D721Med (cell line): ENCODE results near the gene MYH4.

Experiments
- DNase-seq: peaks from one replicate; pipeline ENCODE4 v3.0.0; 2011; ENCODE audit warnings: low spot score; ENCODE audit not compliant: insufficient read length
- FAIRE-seq: peaks from 2 replicates; lab custom pipeline; 2011; peaks lifted over from hg19 to GRCh38; lab: Jason Lieb, UNC
- CTCF ChIP-seq: IDR thresholded peaks from 2 replicates; pipeline ENCODE4 v1.5.1; 2012; ENCODE audit warnings: mild to moderate bottlenecking, control low read depth; ENCODE audit not compliant: insufficient read depth; ENCODE audit errors: missing control alignments

MYH4 gene

GRCh38 chr17:10469459-10469858 is at the start of gene MYH4:
TSS of gene MYH4 (minus strand) at chr17:10469559. CDS start at chr17:10466745, 2,814 bp downstream.
- TF ChIP-seq CTCF = no peak
- no peak for FAIRE-seq
- no peak for DNase-seq

- FAIRE-seq (no peak), DNase-seq (no peak)
- no peak for TF ChIP-seq CTCF
These were observed 49.1 kb upstream of the MYH4 start, which contains the start of gene MYH1 for GRCh38 chr17:10518271-10519037. TSS of gene MYH1 (minus strand) at chr17:10518542. CDS start at chr17:10516642, 1,900 bp downstream.

GRCh38 chr17:10516638-10517037 is 47.3 kb upstream of the MYH4 start:
- DNase-seq = no peak
- no peak for FAIRE-seq
- no peak for TF ChIP-seq CTCF

GRCh38 chr17:10516065-10516464 is 46.7 kb upstream of the MYH4 start:
- TF ChIP-seq CTCF = no peak
- FAIRE-seq (no peak), DNase-seq (no peak)

GRCh38 chr17:10513299-10514067 is 44.1 kb upstream of the MYH4 start:
- no peak for FAIRE-seq
- no peak for TF ChIP-seq CTCF

GRCh38 chr17:10512856-10513255 is 43.5 kb upstream of the MYH4 start:
- no peak for DNase-seq
- no peak for FAIRE-seq
- TF ChIP-seq CTCF = no peak

More at GRCh38 chr17:10513299-10514067, 44.1 kb upstream of the MYH4 start:
- no peak for DNase-seq
